SJCRH30 (cell line): Measurements from ENCODE around the gene CDK6. TPM values are rescaled to one million over a fixed set of nuclear protein-coding genes. Genes with fewer than 3 reads are reported as not detected.

ENCODE experiments used
- DNase-seq, 2 experiments: peaks; one replicate each; pipeline ENCODE4 v3.0.0-alpha.2; 2015 to 2020
- H3K27ac ChIP-seq: fragments of 250-450 bp; sonication (Bioruptor Pico); 2 replicates; pipeline ENCODE4 v1.5.1; 2020; ENCODE audit warnings: mild to moderate bottlenecking, moderate library complexity
- H3K27me3 ChIP-seq: fragments of 250-450 bp; sonication (Bioruptor Pico); 2 replicates; pipeline ENCODE4 v1.5.1; 2020; ENCODE audit warnings: mild to moderate bottlenecking, moderate library complexity
- H3K36me3 ChIP-seq: fragments of 250-450 bp; sonication (Bioruptor Pico); 2 replicates; pipeline ENCODE4 v1.5.1; 2020; ENCODE audit warnings: mild to moderate bottlenecking, moderate library complexity
- H3K4me1 ChIP-seq: fragments of 250-450 bp; sonication (Bioruptor Pico); 2 replicates; pipeline ENCODE4 v1.5.1; 2020; ENCODE audit warnings: mild to moderate bottlenecking, moderate library complexity
- H3K4me3 ChIP-seq: fragments of 250-450 bp; sonication (Bioruptor Pico); 2 replicates; pipeline ENCODE4 v1.5.1; 2020; ENCODE audit warnings: mild to moderate bottlenecking, moderate library complexity
- H3K9me3 ChIP-seq: fragments of 250-450 bp; sonication (Bioruptor Pico); replicated peaks from 2 replicates; pipeline ENCODE4 v1.5.1; 2020; ENCODE audit warnings: mild to moderate bottlenecking, moderate library complexity
- total RNA-seq: library from RNA; depleted of rRNA; stranded (reverse); fragments of >200 nt; shearing (Covaris generic); gene quantifications from 2 replicates; pipeline ENCODE4 v1.2.3, GENCODE V29; 2014; rRNA removed

Gene CDK6
- total RNA-seq, 1 experiment from 2014 or later = 194 TPM

DNA sequence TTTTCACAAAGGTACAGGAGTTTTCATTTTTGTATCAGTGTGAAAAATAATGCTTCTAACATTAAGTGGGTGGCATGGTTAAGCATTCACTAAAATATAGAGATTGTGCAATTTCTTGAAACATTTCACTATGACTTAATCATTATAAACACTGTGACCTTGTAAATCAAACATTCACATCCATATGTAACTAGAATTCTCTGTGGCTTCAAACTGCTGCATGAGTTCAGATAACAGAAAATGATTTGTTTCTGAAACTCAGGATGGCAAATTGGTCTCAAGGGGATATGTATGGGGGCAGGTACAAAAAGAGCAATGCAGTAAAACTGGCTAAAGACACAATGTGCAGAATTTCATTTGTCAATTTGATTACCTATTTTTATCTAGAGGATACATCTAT, 250.0 kb downstream of the CDK6 start:
- Histone ChIP-seq H3K4me1 (peaks cover 8% of the 10 kb centered on the region; the same call in 1 of the 2 replicates), H3K27ac (no peak overlapping the region), H3K9me3 (no peaks in the 10 kb centered on the region; the same call in 1 of the 2 replicates), H3K36me3 (peaks cover 47% of the 10 kb centered on the region), H3K4me3 (no peak overlapping the region), H3K27me3 (no peaks in the 10 kb centered on the region)
- DNase-seq = no peak

DNA sequence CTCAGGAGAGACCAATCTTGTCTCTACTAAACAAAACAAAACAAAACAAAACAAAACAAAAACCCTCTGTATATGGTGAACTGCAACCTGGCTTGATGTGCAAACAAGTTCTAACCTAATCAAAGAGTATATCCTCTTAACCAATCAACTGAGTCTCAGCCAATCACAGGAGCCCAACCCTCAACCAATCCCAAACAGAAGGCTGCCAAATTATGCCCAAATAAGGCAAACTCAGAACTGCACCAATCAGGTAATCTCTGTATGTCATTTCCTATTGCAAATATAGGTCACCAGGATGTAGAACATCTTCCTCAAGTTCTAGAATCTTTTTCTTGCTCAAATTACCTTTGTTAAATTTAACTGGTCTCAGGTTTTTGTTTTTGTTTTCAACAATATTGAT, 251.4 kb downstream of the CDK6 start:
- peaks cover 60% of the 10 kb centered on the region for H3K36me3 ChIP-seq
- peaks cover 8% of the 10 kb centered on the region; the same call in 1 of the 2 replicates for H3K4me1 ChIP-seq
- no peak overlapping the region for H3K27ac ChIP-seq
- H3K27me3 ChIP-seq = no peaks in the 10 kb centered on the region
- DNase-seq = no peak
- H3K9me3 ChIP-seq = no peaks in the 10 kb centered on the region; the same call in 1 of the 2 replicates
- no peak overlapping the region for H3K4me3 ChIP-seq

- H3K4me3 ChIP-seq = no peak overlapping the region
- H3K4me1 ChIP-seq = peaks cover 8% of the 10 kb centered on the region; the same call in 1 of the 2 replicates
- H3K27ac ChIP-seq = no peak overlapping the region
- peaks cover 75% of the 10 kb centered on the region for H3K36me3 ChIP-seq
- DNase-seq = no peak
- no peaks in the 10 kb centered on the region for H3K27me3 ChIP-seq
- H3K9me3 ChIP-seq = no peaks in the 10 kb centered on the region; the same call in 1 of the 2 replicates
These were observed 253.4 kb downstream of the CDK6 start for GRCh38 chr7:92582948-92583347.

- Histone ChIP-seq H3K27ac (no peak overlapping the region), H3K4me3 (no peak overlapping the region), H3K4me1 (no peaks in the 10 kb centered on the region), H3K36me3 (peaks cover 95% of the 10 kb centered on the region), H3K27me3 (no peaks in the 10 kb centered on the region), H3K9me3 (no peaks in the 10 kb centered on the region)
- DNase-seq = no peak
These were observed 260.1 kb downstream of the CDK6 start for GRCh38 chr7:92576296-92576695.

GRCh38 chr7:92569137-92569536, 267.2 kb downstream of the CDK6 start:
- H3K27me3 ChIP-seq = no peaks in the 10 kb centered on the region
- H3K9me3 ChIP-seq = no peaks in the 10 kb centered on the region
- H3K27ac ChIP-seq = no peak overlapping the region
- DNase-seq = no peak
- H3K4me1 ChIP-seq = no peaks in the 10 kb centered on the region
- H3K4me3 ChIP-seq = no peak overlapping the region
- H3K36me3 ChIP-seq = peaks cover 94% of the 10 kb centered on the region

- no peak overlapping the region for H3K27ac ChIP-seq
- no peak for DNase-seq
These were observed 268.9 kb downstream of the CDK6 start for GRCh38 chr7:92567460-92567859.

GRCh38 chr7:92563345-92563744, 273.0 kb downstream of the CDK6 start:
- no peak overlapping the region for H3K4me3 ChIP-seq

More at GRCh38 chr7:92567460-92567859, 268.9 kb downstream of the CDK6 start:
- H3K4me1 ChIP-seq = no peaks in the 10 kb centered on the region
- H3K36me3 ChIP-seq = peaks cover 93% of the 10 kb centered on the region
- H3K4me3 ChIP-seq = no peak overlapping the region
- H3K27me3 ChIP-seq = no peaks in the 10 kb centered on the region
- H3K9me3 ChIP-seq = no peaks in the 10 kb centered on the region

GRCh38 chr7:92560602-92561001, 275.8 kb downstream of the CDK6 start:
- H3K4me1 ChIP-seq = no peaks in the 10 kb centered on the region
- H3K36me3 ChIP-seq = peaks cover 54% of the 10 kb centered on the region
- H3K27me3 ChIP-seq = no peaks in the 10 kb centered on the region
- DNase-seq = no peak
- no peak overlapping the region for H3K27ac ChIP-seq
- no peak overlapping the region for H3K4me3 ChIP-seq
- H3K9me3 ChIP-seq = no peaks in the 10 kb centered on the region

More at GRCh38 chr7:92563345-92563744, 273.0 kb downstream of the CDK6 start:
- Histone ChIP-seq H3K4me1 (no peaks in the 10 kb centered on the region), H3K9me3 (no peaks in the 10 kb centered on the region), H3K27ac (no peak overlapping the region), H3K36me3 (peaks cover 77% of the 10 kb centered on the region), H3K27me3 (no peaks in the 10 kb centered on the region)
- no peak for DNase-seq

GRCh38 chr7:92557808-92558362, 278.5 kb downstream of the CDK6 start:
- peaks cover 31% of the 10 kb centered on the region for H3K36me3 ChIP-seq
- no peak overlapping the region for H3K27ac ChIP-seq
- H3K4me3 ChIP-seq = no peak overlapping the region
- DNase-seq = no peak
- H3K4me1 ChIP-seq = no peaks in the 10 kb centered on the region
- H3K27me3 ChIP-seq = no peaks in the 10 kb centered on the region
- no peaks in the 10 kb centered on the region for H3K9me3 ChIP-seq

GRCh38 chr7:92557249-92557648, 279.1 kb downstream of the CDK6 start:
- DNase-seq = peak in 1 of 2 experiments; percentile 25
- Histone ChIP-seq H3K9me3 (no peaks in the 10 kb centered on the region), H3K27ac (no peak overlapping the region), H3K4me3 (no peak overlapping the region), H3K27me3 (no peaks in the 10 kb centered on the region), H3K4me1 (no peaks in the 10 kb centered on the region), H3K36me3 (peaks cover 25% of the 10 kb centered on the region)

Other genes starting within 250 kb of the CDK6 start
- 50.2 and 66.6 TPM in 2 replicates for gene FAM133B, start 246.2 kb downstream of the CDK6 start, total RNA-seq